GM11168 (cell line): ENCODE measurements around the gene ZNF770.

Source experiments
- in situ Hi-C: fragments of 300-500 bp; cut with MboI; formaldehyde crosslinking; loops from one replicate; pipeline ENCODE4 v1.12.0; 2022; ENCODE audit warnings: low sequenced_read_pairs; ENCODE audit not compliant: unreplicated experiment

ZNF770 gene, protein sequence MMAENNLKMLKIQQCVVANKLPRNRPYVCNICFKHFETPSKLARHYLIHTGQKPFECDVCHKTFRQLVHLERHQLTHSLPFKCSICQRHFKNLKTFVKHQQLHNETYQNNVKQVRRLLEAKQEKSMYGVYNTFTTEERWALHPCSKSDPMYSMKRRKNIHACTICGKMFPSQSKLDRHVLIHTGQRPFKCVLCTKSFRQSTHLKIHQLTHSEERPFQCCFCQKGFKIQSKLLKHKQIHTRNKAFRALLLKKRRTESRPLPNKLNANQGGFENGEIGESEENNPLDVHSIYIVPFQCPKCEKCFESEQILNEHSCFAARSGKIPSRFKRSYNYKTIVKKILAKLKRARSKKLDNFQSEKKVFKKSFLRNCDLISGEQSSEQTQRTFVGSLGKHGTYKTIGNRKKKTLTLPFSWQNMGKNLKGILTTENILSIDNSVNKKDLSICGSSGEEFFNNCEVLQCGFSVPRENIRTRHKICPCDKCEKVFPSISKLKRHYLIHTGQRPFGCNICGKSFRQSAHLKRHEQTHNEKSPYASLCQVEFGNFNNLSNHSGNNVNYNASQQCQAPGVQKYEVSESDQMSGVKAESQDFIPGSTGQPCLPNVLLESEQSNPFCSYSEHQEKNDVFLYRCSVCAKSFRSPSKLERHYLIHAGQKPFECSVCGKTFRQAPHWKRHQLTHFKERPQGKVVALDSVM

DNA sequence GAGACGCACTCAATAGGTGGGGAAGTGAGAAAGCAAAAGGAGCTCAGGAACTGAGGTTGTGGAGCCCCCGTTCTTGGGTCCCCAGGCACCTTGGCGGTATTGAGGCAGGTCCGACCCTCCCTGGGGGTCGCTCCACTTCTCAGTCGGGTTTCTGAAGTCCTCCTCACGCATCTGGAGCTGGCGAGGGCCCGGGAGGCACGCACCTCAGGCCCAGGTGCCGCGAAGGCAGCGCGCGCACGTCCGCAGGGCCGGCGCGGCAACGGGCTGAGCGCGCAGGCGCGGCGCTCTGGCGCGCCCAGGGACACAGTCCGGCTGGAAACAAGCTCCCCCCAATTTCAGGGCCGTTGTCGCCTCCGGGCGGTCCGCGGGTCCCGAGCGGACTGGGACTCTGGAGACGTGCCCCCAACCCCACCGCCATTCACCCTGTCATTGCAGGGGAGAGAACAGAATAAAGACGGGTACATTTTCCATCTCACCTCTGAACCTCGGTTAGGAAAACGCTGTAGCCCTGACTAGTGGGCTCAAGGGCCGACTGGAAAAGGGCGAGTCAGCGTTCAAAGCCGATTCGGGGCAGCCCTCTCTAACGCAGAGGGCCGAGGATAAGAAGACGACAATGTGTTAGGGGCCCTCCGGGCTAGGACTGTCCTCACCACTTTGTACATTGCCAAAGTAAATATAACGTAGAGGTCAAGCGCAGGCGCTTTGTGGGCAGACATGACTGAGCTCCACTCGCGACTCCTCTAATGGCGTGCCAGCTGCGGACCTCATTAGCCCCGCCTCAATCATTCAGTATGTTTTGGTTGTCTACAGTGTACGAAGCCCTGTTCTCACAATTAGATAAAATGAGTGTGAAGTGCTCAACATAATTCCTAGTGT is at the start of gene ZNF770:
Gene ZNF770 (minus strand): TSS at position 261 of the 876 bp plus-strand sequence. CDS start 4,853 bp downstream, outside the sequence.
- in situ Hi-C loops: no loop called here

DNA sequence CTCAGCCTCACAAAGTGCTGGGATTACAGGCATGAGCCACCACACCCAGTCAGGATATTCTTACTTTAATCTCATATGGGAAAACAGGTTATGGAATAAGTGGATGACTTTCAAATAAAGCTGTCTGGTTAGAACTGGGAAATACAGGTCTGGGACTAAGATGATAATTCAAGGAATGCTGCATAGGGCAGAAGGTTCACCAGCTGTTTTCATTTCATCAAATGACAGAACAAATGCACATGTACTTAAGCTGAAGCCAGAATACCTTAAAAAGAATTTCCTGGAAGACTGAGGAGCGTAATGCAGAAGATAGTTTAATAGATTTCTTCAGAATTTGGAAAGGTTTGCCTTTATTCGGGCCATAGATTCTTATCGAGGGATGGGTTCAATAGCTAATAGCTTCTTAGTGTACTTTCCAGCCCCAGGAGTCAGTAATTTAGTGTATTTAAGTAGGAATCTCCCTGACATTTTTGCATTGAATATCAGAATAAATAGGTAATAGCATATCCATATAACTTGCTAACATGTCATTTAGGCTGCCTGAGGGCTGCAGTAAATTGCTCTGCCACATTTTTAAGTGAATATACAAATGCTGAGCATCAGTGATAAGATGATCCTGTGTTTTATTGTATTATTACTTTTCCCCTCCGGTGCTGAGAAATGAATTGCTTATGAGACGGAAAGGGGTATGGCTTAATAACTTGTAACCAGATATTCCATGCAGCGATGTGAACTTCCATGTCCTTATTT is 40.3 kb upstream of the ZNF770 start:
- in situ Hi-C loops: no loop called here

DNA sequence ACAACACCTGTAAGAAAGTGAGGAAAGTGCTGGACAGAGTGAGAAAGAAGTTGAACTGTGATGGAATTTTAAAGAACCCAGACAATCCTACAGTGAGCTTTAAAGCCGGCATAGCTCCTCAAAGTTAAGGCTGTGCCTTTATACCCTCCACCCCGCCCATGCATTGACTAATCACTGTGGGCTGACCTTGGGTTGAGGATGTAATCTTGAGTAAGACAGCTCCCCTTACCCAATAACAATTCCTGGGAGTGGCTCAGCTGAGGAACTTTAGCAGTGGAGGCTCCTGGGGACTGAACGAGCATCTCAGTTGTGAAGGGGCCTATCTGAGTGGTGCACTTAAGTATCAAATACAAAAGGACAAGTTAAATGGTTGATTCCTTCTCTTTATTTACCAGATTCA is 35.7 kb upstream of the ZNF770 start:
- in situ Hi-C loops: no loop called here

DNA sequence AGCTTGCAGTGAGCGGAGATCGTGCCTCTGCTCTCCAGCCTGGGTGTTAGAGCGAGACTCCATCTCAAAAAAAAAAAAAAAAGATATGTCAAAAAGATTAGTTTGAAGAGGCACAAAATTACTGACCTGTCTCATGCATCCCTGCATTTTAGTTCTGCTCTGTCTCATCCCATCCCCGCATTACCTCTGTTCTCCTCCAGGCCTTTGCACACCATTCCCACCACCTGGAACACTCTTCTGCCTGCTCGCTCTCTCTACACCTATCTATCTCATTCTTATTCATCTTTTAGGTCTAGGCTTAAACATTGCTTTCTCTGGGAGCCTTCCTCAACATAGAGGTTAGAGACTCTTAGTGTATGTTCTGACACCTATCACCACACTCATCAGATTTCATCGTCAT is 32.9 kb upstream of the ZNF770 start:
- in situ Hi-C loops: no loop called here

DNA sequence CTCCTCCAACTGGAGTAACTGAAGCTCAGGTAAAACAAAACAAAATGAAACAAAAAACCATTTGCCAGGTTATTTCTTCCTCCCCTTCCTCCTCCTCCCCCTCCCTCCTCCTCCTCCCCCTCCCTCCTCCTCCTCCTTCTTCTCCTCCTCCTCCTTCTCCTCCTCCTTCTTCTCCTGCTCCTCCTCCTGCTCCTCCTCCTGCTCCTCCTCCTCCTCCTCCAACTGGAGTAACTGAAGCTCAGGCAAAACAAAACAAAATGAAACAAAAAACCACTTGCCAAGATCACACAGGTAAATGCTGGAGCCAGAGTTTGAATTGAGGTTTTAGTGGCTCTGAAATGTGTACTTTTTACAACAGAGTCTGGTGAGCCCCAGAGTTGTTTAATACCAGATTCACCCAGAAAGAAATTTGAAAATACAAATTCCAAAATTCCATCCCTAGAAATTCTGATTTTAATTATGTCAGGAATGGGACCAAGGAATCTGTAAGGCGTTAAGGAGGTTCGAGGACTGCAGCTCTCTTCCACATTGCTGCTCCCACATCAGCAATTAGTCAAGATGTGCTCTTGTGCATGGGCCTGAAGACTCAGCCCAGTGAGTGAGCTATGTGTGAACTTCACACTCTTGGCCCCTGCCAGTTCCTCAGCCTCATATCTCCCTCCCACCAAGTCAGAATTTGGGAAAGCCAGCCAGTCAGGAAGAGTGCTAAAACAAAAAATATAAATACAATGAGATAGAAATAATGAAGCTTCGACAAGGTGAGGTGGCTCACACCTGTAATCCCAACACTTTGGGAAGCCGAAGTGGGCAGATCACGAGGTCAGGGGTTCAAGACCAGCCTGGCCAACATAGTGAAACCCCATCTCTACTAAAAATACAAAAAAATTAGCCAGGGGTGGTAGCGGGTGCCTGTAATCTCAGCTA is 31.6 kb upstream of the ZNF770 start:
- in situ Hi-C loops: no loop called here

DNA sequence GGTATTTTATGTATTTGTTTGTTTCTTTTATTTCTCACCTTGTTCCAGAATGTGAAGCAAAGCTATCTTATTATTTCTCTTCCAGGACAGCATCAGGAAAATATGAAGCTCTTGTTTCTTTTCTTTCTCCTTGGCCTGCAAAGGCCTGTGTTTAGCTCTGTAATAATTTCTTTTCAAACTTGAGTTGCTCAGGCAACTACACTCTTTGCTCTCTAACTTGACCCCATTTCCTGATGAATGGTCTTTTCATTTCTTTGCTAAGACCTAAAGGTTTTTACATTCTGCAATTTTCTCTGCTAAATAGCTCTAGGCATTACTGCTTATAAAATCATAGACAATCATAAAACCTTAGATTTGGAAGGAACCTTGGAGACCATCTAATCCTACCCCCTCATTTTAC is 26.2 kb upstream of the ZNF770 start:
- in situ Hi-C loops: no loop called here

DNA sequence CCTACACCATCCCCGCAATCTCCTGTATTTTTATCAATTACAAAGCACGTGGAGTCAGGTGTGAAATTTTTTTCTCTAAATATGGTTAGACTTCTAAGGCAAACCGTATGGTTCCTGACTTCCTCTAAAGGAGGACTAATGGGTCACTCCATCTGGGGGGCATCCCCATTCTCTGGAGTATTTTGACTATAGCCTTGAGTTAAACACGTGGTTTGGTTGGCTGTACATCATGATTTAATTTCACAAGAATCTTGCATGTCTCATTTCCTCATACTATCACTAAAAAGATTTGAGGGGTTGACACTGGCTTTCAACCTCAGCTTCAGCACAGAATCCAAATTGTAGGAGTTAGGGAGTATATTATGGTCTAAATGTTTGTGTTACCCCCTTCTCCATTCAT is 25.3 kb upstream of the ZNF770 start:
- in situ Hi-C loops: no loop called here

DNA sequence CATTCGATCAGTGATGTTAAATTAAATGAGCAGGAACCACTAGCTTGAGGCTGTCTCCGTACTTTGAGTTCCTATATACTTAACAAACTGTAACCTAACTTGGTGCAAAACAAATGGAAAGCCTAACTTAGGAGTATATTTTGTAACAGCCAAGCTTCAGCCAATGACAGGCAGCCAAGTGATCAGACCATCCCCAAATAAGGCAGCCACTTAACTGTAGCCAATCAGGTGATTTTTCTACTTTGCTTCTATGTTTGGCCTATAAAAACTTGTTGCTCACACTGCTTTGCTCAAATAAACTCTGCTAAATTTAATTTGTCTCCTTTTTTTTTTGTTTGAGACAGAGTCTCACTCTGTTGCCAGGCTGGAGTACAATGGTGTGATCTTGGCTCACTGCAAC is 19.3 kb upstream of the ZNF770 start:
- in situ Hi-C loops: no loop called here

DNA sequence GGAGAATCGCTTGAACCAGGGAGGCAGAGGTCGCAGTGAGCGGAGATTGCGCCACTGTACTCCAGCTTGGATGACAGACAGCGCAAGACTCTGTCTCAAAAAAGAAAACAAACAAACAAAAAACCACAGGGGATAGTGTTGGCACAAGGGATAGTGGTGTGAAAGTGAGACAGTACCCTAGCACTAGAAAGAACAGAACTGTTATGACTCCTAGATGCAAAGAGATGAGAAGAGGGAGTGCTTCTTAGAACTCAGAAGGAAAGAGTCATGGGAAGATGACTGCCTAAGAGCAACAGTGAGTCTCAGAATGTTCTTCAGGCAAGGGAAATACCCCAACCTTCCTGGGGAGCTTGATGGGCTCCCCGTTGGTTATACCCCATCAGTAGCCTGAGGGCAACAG is 17.8 kb upstream of the ZNF770 start:
- in situ Hi-C loops: no loop called here

DNA sequence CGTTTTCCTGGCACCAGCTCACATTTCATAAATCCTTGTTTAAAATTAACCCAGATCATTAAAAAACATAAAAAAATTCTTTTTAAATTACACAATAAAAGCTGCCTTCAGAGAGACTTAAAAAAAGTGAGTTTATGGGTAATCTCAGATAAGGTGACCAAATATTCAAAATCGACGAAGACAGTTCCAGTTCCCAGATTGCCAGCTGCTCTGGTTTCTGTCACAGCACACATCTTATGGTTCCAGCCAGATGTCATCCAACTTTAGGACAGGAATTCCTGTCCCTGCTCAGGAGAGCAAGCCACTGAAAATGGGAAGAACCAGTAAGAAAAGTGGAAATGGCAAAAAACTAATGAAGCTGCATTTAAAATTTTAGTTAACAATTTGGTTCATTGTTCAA is 15.8 kb upstream of the ZNF770 start:
- in situ Hi-C loops: no loop called here

DNA sequence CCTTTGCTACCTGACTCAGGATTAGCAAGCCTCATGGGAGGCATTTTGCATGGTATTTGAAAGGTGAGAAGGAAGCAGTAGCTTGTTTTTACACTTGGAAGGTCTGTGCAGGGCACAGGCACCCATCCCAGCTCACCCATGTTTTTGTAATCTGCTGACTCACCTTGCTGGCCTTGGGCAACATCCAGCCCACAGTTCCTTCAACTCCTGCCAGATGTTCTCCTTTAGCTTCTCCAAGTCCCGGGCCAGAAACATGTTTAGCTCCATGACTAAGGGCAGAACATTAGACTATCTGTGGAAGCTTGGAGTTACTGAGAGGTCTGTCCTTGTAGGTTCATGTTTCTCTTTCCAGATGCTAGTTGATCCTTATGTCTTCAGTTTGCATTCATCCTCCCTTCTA is 12.4 kb upstream of the ZNF770 start:
- in situ Hi-C loops: no loop called here

DNA sequence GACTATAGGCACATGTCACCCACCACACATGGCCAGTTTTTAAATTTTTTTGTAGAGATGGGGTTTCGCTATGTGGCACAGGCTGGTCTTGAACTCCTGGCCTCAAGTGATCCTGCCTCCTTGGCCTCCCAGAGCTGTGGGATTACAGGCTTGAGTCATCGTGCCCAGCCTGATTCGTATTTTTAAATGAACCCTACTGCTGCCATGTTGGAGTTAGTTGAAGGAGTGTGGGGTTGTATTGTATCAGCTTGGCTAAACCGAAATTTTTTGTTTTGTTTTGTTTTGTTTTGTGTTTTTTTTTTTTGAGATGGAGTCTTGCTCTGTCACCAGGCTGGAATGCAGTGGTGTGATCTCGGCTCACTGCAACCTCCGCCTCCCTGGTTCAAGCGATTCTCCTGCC is 11.8 kb upstream of the ZNF770 start:
- in situ Hi-C loops: no loop called here

DNA sequence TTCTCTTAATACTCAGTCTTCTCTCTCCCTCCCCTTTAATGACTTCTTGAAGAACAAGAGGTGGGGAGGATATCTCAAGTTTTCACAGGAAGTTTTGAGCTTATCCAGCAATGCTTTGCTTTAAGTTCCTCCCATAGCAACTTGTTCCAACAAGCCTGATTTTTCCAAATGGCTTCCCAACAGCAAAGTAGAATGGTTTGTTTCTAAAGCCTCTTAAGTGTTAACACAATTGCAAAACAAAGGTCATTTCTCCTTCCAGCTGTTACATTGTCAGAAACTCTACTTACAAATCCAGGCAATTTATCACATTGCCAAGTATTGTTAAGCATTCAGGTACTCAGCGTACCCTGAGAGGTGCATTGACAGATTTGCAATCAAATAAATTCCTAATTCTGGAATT is 6.8 kb upstream of the ZNF770 start:
- in situ Hi-C loops: no loop called here

DNA sequence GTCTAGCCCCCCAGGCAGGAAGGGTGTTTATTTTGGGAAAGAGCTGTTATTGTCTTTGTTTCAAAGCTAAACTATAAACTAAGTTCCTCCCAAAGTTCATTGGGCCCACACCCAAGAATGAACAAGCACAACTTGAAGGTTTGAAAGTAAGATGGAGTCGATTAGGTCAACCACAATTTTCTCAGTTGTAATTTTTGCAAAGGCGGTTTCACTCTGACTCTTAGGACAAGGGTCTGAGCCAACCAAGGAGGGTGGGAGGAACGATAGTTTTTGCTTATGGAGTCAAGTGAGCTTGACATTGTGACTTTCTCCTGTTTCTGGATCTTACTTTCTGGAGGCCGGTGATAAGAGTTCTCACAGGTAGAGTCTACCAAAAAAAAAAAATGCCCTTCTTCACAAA is 5.8 kb upstream of the ZNF770 start:
- in situ Hi-C loops: no loop called here

DNA sequence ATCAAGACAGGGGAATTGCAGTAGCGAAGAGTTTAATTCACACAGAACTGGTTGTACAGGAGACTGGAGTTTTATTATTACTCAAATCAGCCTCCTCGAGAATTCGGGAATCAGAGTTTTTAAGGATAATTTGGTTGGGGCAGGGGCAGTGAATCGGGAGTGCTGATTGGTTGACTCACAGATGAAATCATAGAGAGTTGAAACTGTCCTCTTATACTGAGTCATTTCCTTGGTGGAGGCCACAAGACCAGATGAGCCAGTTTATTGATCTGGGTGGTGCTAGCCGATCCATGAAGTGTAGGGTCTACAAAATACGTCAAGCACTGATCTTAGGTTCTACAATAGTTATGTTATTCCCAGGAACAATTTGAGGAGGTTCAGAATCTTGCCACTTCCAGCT is 5.3 kb upstream of the ZNF770 start:
- in situ Hi-C loops: no loop called here

DNA sequence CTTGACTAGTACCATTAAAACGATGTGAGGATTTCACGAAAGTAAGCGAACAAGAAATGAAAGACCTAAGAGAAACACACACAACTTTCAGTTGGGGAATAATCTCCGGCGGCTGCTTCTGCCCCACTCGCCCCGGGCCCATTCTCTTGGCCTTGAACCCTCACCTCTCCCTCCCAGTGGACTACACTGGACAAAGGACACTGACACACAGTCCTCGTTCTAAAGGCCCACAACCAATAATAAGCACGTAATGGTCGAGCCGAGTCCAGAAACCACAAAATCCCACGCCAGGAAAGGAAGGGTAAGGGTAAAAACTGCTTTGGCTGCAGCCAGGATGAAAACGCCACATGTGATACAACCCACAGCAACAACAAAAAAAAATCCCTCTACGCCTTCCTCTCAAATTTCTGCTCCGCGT is 469 bp downstream of the ZNF770 start:
- in situ Hi-C loops: no loop called here

DNA sequence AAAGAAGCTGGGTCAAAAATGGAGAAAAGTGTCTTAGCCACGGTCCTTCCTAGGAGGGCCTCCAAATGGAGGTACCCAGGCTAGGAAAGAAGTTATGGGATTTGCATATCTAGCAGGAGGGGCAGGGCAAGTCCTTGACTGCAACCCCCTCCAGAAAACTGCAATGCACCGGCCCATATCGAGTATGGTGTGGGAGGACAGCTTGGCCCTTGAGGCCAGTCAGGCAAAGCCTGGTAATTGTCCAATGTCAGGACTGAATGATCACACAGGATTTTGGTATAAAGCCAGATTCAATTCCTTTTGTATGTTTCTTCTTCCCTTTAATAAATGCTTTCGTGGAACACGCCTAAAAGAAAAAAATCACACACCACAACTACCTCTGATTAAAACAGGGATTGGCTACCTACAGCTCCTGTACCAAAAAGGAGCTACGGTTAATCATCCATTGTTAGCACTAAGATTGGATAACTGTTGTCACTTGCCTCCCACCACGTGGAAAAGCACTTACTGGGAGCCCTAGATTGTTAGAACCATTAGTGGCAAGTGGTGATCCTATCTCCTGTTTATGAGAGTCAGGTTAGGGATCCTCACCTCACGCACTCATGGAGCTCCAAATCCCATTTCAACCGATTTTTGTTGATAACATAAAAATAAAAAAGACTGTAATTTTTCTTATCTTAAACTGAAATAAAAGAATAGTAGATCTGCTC is 1.2 kb downstream of the ZNF770 start:
- in situ Hi-C loops: no loop called here

DNA sequence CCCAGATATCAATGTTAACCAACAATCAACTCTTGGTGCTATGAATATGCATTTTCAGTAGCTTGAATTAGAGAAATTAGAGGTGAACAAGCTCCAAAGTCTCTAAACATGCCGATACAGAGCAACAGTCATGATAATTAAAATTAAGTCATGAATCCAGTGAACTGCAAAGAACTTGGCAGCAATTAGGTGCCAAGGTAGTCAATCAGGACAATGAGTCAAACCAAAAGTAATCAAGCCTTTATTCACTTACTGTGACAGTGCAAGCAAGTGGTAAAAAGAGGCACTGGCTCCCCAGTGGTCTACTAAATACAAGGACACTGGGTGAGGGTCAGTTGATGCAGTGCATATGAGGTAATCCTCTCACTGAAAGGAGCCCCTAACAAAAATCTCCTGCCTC is 1.8 kb downstream of the ZNF770 start:
- in situ Hi-C loops: no loop called here
